Left kidney (tissue), 2 donors: ENCODE data around the gene DLL4. TPM values are rescaled to one million over a fixed set of nuclear protein-coding genes. Genes with fewer than 3 reads are reported as not detected.

Experiments used
- DNase-seq: peaks from one replicate; pipeline ENCODE4 v3.0.0-alpha.2; 2013
- polyA plus RNA-seq: library from polyadenylated mRNA; unstranded; fragments of 120-200 nt; gene quantifications from one replicate; pipeline ENCODE4 v1.2.1, GENCODE V29; 2013; ENCODE audit not compliant: insufficient read length

Gene DLL4
- polyA plus RNA-seq, 1 donor, result 5.1 TPM

DNA sequence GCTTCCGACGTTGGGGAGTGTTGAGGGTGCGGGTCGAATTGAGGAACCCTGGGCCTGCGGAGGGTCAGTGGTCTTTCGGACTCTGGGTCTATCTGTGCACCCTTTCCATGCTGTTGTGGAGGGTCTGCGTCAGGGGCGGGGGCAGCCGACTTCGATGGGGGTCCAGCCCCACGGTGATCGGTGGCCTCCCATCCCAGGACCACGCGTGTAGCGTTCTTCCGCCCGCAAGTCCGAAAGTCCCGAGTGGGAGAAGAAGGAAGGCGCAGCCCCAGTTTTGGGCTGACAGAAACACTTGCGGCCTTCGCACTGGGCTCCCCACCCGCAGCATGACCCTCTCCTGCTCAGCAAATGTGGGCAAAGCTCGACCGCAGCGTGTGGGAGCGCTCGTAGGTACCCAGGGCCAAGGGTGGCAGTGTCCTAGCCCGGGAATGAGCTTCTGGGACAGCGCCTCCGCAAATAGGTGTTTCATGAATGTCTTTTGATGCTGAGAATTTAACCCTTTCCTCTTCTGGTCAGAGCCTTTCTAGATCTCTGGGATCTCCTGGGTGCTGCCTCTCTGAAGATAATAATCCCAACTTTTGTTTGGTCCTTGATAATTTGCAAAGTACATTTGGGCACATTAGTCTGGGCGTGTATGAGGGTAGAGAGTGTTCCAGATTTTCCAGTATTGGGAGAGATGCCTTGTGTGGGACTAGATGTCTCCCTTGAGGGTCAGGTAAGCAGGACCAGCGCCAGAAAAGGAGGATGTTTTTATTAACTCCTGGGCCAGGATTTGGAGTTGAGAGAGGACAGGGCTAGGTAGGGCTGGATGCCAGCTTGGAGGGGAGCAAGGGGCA is 2.3 kb upstream of the DLL4 start:
- DNase-seq, result no peak

GRCh38 chr15:40927495-40927872 is 1.7 kb upstream of the DLL4 start:
- no peak for DNase-seq

DNA sequence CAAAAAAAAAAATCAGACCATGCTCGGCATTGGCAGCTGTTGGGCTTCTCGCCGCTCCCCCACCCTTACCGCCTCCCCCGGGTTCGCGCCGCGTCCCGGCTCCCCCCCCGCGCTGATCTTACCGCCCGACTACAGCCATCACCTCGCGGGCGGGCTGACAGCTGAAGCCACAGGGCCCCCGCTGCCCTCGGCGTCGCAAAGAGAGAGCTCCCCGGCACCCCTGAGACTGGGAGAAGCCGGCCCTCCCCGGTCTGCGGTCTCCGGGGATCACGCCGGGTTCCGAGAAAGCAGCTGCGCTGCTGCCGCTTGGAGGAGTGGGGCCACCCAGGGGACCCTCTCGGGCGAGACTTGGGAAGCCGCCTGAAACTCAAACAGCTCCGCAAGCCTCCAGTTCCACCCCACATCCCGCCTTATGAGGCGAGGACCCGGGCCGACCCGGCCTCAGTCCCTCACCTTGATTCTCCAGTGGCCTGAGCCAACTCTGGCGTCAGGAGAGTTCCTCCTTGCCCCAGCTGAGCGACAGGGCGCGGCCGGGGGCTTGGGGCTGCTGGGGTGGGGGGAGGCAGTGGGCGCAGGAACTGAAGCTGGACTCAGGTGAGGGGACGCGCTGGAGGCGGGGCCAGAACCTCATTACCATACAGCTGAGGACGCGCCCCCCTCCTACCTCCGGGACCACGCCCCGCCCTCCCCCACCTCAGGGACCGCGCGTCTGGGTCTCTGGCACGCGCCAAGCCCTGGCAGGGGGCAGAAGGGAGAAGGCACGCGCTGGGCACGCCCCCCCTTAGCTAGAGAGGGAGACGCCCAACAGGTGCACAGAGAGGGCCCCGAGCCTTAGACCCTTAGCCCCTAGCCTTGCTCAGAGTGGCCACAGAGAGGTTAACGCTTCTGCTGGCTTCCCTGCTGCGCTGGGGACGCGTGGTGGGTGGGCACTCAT is 1.0 kb upstream of the DLL4 start:
- DNase-seq, result no peak

GRCh38 chr15:40929660-40930429 is 705 bp downstream of the DLL4 start:
- DNase-seq, result no peak

GRCh38 chr15:40930430-40931299 is 1.5 kb downstream of the DLL4 start:
- no peak for DNase-seq

DNA sequence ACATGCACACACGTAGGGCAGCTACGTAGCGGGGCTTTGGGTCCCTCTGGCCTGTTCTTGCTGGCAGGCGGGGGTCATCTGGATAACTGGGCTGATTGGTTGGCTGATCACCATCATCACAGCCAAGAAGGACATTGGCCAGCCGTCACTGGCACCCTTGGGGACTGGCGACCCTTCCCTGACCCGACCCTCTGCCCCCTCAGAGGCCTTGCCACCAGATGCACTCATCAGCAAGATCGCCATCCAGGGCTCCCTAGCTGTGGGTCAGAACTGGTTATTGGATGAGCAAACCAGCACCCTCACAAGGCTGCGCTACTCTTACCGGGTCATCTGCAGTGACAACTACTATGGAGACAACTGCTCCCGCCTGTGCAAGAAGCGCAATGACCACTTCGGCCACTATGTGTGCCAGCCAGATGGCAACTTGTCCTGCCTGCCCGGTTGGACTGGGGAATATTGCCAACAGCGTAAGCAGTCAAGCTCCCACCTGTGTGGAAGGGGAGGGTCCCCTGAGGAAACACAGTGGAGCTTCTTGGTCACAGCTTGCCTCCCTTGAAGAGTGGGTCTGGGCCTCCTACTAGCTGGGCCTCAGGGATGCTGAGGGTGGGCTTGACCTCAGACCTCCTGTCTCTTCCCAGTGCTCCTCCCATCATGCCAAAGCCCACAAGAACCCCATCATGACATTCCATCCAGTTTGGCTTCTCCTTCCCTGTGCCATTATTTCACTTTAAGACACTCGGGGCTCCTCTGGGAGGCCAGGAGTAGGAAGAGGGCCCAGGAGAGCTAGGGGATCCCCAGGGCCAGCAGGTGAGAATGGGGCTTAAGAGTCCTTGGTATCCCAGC is 2.4 kb downstream of the DLL4 start:
- no peak for DNase-seq

GRCh38 chr15:40932156-40932555 is 3.0 kb downstream of the DLL4 start:
- no peak for DNase-seq

GRCh38 chr15:40932649-40933516 is 3.7 kb downstream of the DLL4 start:
- DNase-seq, result no peak

- no peak for DNase-seq
Measured at GRCh38 chr15:40933517-40933902, 4.4 kb downstream of the DLL4 start.

DNA sequence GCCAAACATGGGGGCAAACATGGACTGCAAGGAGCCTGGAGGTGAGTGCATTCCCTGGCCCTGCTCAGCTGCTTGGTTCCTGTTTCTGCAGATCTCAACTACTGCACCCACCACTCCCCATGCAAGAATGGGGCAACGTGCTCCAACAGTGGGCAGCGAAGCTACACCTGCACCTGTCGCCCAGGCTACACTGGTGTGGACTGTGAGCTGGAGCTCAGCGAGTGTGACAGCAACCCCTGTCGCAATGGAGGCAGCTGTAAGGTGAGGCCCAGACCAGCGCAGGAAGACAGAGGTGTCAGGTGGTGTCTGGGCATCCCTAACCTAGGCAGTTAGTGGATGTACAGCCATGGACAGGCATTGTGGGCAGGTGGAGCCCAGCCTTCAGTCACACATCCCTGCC is 5.3 kb downstream of the DLL4 start:
- DNase-seq, result no peak

- DNase-seq, result no peak
Measured at GRCh38 chr15:40936234-40936708, 7.1 kb downstream of the DLL4 start.

- no peak for DNase-seq
Measured at GRCh38 chr15:40936709-40937666, 7.8 kb downstream of the DLL4 start.

- DNase-seq, result no peak
Measured at GRCh38 chr15:40937762-40938535, 8.8 kb downstream of the DLL4 start.

DNA sequence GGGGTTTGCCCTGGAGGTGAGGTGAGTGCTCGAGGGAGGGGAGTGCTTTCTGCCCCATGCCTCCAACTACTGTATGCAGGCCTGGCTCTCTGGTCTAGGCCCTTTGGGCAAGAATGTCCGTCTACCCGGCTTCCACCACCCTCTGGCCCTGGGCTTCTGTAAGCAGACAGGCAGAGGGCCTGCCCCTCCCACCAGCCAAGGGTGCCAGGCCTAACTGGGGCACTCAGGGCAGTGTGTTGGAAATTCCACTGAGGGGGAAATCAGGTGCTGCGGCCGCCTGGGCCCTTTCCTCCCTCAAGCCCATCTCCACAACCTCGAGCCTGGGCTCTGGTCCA is 9.4 kb downstream of the DLL4 start:
- DNase-seq, result no peak

DNA sequence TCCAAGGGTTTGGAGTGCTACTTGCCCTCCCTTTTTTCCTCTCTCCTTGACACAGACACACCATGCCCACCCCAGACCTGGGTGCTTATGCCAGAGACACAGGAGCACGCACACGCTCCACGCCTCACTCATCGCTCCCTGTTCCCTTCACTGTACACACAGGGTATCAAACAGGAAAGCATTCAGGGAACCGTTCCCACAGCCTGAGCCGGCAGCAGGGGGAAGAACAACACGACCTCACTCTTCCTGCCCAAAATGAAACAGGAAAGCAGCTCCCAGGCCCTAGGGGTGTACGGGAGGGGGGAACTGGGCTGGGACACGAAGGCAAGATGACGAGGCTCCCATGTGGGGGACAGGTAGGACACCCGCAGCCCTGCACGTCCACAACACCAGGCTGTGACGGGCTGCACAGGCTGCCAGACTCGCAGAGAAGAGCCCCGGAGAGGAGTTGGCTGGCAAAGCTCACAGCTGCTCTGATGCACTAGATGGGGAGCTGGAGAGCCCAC is 11.2 kb downstream of the DLL4 start:
- DNase-seq, result no peak

DNA sequence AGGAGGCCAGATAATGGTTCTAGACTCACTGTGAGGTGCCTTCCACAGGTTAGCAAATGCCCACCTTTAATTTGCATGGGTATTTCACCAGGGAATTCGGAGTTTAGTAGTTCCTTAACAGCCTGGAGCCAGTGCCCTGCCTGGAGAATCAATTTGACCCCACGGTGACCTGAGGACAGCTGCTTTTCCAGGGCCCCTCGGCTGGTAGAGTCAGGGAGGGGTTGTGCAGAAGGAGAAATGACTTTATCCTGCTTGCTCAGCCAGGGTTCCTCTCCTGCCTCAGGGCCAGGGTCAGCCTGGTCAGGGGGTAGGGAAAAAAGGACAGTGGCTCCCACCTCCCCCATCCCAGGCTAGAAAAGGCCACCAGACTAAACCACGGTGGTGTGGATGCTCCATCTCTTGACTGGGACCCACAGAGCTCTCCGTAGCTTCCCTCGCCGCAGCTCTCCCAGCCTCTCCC is 12.0 kb downstream of the DLL4 start:
- no peak for DNase-seq
